AG09319 (cell line): ENCODE results near the gene ST6GALNAC6.
A peak's percentile ranks its signal among the peaks of the same experiment; 100 is the strongest.

Experiments
- DNase-seq: peaks from one replicate; pipeline ENCODE4 v3.0.0-alpha.2; 2010; ENCODE audit warnings: low read depth; ENCODE audit errors: extremely low read depth
- CTCF ChIP-seq: IDR thresholded peaks from 2 replicates; pipeline ENCODE4 v1.5.1; 2011; ENCODE audit warnings: low read depth, mild to moderate bottlenecking, inconsistent platforms, low read length, moderate library complexity

ST6GALNAC6 gene

GRCh38 chr9:127931092-127931881, 31.9 kb upstream of the ST6GALNAC6 start:
- no peak for TF ChIP-seq CTCF
- DNase-seq: no peak

DNA sequence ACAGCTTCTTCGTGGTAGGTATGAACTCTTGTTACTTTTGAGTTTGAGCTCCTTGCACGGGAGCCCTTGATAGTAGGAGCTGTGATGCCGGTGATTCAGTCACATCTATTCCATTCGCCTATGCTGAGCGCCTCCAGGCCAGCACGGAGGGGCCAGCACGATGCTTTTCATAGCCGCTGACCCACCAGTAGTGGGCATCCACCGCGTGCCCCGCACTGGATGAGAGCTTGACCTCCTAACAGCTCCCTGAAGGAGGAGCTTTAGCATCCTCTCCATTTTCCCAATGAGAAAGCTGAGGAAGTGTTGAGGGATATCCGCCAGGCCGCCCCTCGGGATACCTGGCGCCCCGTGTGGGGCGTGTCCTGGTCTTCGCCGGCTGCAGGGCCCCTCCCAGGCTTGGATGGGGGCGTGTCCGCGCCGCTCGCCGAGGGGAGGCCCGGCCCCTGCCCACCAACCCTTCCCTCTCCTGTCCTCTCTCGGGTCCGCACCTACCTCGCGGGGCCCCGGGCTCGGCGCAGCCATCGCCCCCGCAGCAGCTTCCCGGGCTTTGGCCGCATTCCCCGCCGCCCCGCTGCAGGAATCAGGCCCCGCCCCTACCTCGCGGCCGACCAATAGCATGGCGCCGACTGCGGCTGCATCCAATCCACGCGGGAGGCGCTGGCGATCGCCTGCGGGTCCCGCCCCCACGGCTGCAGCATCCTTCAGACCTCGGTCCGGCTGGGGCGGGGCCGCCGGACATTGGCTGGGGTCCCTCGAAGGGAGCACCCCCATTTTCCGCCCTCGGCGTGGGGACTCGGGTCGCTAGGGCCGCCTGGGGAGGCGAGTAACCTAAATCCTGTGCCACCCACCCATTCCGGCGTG, 31.1 kb upstream of the ST6GALNAC6 start, which contains the start of gene PIP5KL1:
TSS of gene PIP5KL1 (minus strand) at position 547 of the 861 bp plus-strand sequence. CDS start at position 522, 25 bp downstream.
- no peak for DNase-seq
- TF ChIP-seq CTCF: peak; percentile 26

- DNase-seq: no peak
- TF ChIP-seq CTCF: no peak
Observed at GRCh38 chr9:127929625-127929979, 30.2 kb upstream of the ST6GALNAC6 start.

DNA sequence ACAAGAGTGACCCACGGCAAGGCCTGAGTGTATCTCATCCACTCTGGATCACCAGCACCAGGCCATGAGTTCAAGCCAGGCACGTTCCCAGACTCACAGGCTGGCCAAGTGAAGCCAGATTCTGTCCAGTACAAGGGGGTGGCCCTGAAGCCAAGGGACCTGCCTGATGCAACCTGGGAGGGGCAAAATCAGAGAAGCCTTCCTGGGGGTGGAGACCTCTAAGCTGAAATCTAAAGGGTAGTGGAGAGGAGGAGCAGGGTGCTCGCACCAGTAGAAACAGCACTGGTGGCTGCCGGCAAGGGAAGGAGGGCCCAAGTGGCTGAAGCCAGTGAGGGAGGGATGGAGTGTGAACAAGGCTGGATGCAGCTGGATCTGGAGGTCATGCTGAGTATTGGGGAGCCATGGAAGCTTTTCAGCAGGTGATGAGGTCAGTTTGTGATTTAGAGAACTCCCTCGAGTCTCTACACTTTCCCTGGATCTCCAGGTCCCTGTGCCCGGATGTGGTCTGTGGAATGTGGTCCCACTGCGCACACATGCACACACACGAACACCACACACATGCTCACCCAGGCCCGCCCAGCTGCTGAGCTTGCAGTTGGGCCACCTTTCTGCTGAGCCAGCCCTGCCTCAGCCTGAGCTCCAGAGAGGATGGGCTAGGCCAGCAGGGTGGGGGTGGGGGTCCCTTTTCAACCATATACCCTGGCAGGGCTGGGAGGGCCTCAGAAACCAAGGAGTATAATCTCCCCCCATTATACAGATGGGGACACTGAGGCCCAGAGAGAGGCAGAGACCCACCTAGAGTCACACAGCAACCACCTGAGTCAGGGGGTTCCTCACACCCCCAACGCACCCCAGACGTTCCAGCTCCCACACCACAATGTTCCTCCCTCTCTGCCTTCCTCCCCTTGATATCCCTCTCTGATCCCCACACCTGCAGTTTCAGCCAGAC, 29.5 kb upstream of the ST6GALNAC6 start:
- no peak for TF ChIP-seq CTCF
- DNase-seq: no peak

- no peak for DNase-seq
- no peak for TF ChIP-seq CTCF
Observed at GRCh38 chr9:127927988-127928675, 28.7 kb upstream of the ST6GALNAC6 start.

DNA sequence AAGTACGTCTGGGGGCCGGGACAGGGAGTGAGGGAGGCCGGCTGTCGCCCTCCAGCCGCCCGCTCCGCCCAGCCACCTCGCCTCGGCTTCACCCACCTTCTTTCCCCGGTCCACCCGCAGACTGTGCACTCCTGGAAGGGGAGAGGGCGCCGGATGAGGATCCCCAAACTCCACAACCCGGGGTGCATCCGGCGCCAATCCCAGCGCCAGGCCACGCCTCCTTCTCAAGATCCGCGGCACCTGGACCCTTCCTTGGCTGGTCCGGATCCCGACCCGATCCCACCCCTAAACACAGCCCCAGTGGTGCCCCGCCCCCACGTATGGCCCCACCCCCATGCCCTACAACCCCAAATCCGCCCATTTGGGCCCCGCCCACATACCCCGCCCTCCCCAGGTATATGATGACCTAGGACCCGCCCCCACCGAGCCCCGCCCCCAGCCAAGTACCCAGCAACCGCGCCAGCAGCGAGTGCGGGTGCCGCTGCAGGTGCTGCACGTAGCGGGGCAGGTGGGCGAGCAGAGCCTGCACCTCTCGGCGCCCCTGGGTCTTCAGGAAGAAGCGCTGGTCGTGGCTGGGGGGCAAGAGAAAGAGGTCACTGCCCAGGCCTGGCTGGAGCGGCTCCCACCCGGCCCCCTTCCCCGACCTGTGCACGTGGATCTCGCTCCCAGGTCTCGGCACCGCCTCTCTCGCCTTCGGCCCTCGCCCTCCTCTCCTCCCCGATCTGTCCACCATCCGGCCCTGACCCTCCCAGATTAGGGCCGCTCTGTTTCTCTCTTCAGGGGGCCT, 28.0 kb upstream of the ST6GALNAC6 start:
- DNase-seq: no peak

More for the DNA sequence above, 28.0 kb upstream of the ST6GALNAC6 start:
- TF ChIP-seq CTCF: no peak
